RWPE1 (cell line): Measurements from ENCODE around the gene TXNRD1.
A peak's percentile ranks its signal among the peaks of the same experiment; 100 is the strongest.
"Not testable (repeated sequence)": the region's sequence is repeated elsewhere in the genome, so short reads cannot be mapped to it uniquely, and the experiment has no call there.

ENCODE experiments used
- CTCF ChIA-PET: fragments of 350-600 bp; sonication (Branson Sonifier 250); formaldehyde crosslinking; extraction: SDS; loops from one replicate; lab custom pipeline; 2021; lab: Yijun Ruan, JAX
- POLR2A ChIA-PET: fragments of 400-600 bp; formaldehyde crosslinking; extraction: SDS; loops from one replicate; lab custom pipeline; 2020; ENCODE audit warnings: antibody characterized with exemption; ENCODE audit not compliant: low non-redundant PET; lab: Yijun Ruan, JAX
- DNase-seq: peaks from one replicate; pipeline ENCODE4 v3.0.0; 2012; ENCODE audit warnings: low spot score
- H3K27ac ChIP-seq: fragments of 450-650 bp; 2 replicates; pipeline ENCODE4 v1.5.1; 2017
- CTCF ChIP-seq: fragments of 450-650 bp; conservative IDR thresholded peaks from 2 replicates; pipeline ENCODE4 v1.5.1; 2017; ENCODE audit warnings: low read depth, mild to moderate bottlenecking

Gene TXNRD1

GRCh38 chr12:104172570-104172947, 43.0 kb upstream of the TXNRD1 start:
- no peak overlapping the region for H3K27ac ChIP-seq
- no peak for TF ChIP-seq CTCF
- ChIA-PET CTCF (no interaction called here), POLR2A (no interaction called here)
- no peak for DNase-seq

- CTCF ChIA-PET, DNase-seq, POLR2A ChIA-PET, H3K27ac ChIP-seq: not testable (repeated sequence)
These were observed 41.8 kb upstream of the TXNRD1 start for GRCh38 chr12:104173804-104174203.

GRCh38 chr12:104175726-104176247, 39.8 kb upstream of the TXNRD1 start:
- CTCF ChIA-PET: interaction anchor here (0.6 kb wide), 1 partner anchor 14 kb away, joined by 3 read pairs; no protein-coding TSS in a partner anchor
- no peak overlapping the region for H3K27ac ChIP-seq
- POLR2A ChIA-PET: no interaction called here
- no peak for TF ChIP-seq CTCF
- no peak for DNase-seq

GRCh38 chr12:104177336-104177662, 38.3 kb upstream of the TXNRD1 start:
- no peak for DNase-seq
- H3K27ac ChIP-seq: peak overlapping the region; percentile 73
- no peak for TF ChIP-seq CTCF
- ChIA-PET CTCF (no interaction called here), POLR2A (no interaction called here)

GRCh38 chr12:104177663-104178501, 37.7 kb upstream of the TXNRD1 start:
- TF ChIP-seq CTCF: peak; percentile 34; the same call in 1 of the 2 replicates
- peak overlapping the region; percentile 73 for H3K27ac ChIP-seq
- DNase-seq: peak; percentile 64
- ChIA-PET CTCF (no interaction called here), POLR2A (no interaction called here)

GRCh38 chr12:104180374-104180773, 35.2 kb upstream of the TXNRD1 start:
- CTCF ChIA-PET: interaction anchor here (0.7 kb wide), 1 partner anchor 59 kb away, joined by 3 read pairs; no protein-coding TSS in a partner anchor

More at GRCh38 chr12:104180374-104180773, 35.2 kb upstream of the TXNRD1 start:
- H3K27ac ChIP-seq: no peak overlapping the region
- POLR2A ChIA-PET: no interaction called here
- DNase-seq: no peak
- no peak for TF ChIP-seq CTCF
